Ascending aorta (tissue), 2 donors: ENCODE results near the gene TNFAIP3. TPM values are rescaled to one million over a fixed set of nuclear protein-coding genes. Genes with fewer than 3 reads are reported as not detected.
"Not testable (repeated sequence)": the region's sequence is repeated elsewhere in the genome, so short reads cannot be mapped to it uniquely, and the experiment has no call there.

Source experiments
- DNase-seq, 2 donors: peaks; one replicate each; pipeline ENCODE4 v3.0.0-alpha.2; 2019; ENCODE audit warnings: low spot score in 2 of 2
- H3K27ac ChIP-seq, 2 donors: fragments of 200-600 bp; sonication (generic); one replicate each; pipeline ENCODE4 v1.5.1; 2016 to 2017; ENCODE audit warnings: mild to moderate bottlenecking in 1 of 2
- H3K27me3 ChIP-seq: fragments of 200-600 bp; sonication (generic); one replicate; pipeline ENCODE4 v1.5.1; 2017
- H3K36me3 ChIP-seq, 2 donors: fragments of 200-600 bp; sonication (generic); one replicate each; pipeline ENCODE4 v1.5.1; 2016
- H3K4me1 ChIP-seq, 2 donors: fragments of 200-600 bp; sonication (generic); one replicate each; pipeline ENCODE4 v1.5.1; 2016 to 2017; ENCODE audit warnings: mild to moderate bottlenecking in 1 of 2
- H3K4me3 ChIP-seq, 2 donors: fragments of 200-600 bp; sonication (generic); one replicate each; pipeline ENCODE4 v1.5.1; 2016 to 2017; ENCODE audit warnings: mild to moderate bottlenecking in 1 of 2
- H3K9me3 ChIP-seq, 2 donors: fragments of 200-600 bp; sonication (generic); one replicate each; pipeline ENCODE4 v1.5.1; 2016
- CTCF ChIP-seq, 3 experiments: fragments of 200-600 bp in 2 of 3; fragments of 450-650 bp in 1 of 3; sonication (generic) in 2 of 3; IDR thresholded peaks; one replicate each; pipeline ENCODE4 v1.5.1; 2016 to 2019; ENCODE audit warnings: antibody characterized with exemption in 3 of 3, mild to moderate bottlenecking in 1 of 3, moderate library complexity in 1 of 3
- intact Hi-C: fragments of 100-400 bp; cut with DNase I; formaldehyde crosslinking; loops from one replicate; pipeline ENCODE4 v1.15.1; 2023
- total RNA-seq: library from RNA; depleted of rRNA; stranded (reverse); fragments of >200 nt; gene quantifications from one replicate; pipeline ENCODE4 v1.1.0, GENCODE V29; 2016

Gene TNFAIP3
- total RNA-seq, 1 donor from 2014 or later: 24.5 TPM

- H3K4me3 ChIP-seq: no peak overlapping the region
- peaks cover 0 to 3% of the 10 kb centered on the region in 2 donors for H3K9me3 ChIP-seq
- no peak for DNase-seq
- intact Hi-C loops: no loop called here
- H3K36me3 ChIP-seq: peaks cover 26 to 40% of the 10 kb centered on the region in 2 donors
- peaks cover 0 to 2% of the 10 kb centered on the region in 2 donors for H3K4me1 ChIP-seq
- no peak for TF ChIP-seq CTCF (IDR thresholded peaks at IDR 0.05)
- no peak overlapping the region for H3K27ac ChIP-seq
- H3K27me3 ChIP-seq: no peaks in the 10 kb centered on the region
These were observed 16.5 kb downstream of the TNFAIP3 start for GRCh38 chr6:137883400-137884148.

GRCh38 chr6:137884149-137884909, 17.3 kb downstream of the TNFAIP3 start:
- intact Hi-C loops: no loop called here
- peaks cover 0 to 2% of the 10 kb centered on the region in 2 donors for H3K4me1 ChIP-seq
- no peaks in the 10 kb centered on the region for H3K27me3 ChIP-seq
- H3K9me3 ChIP-seq: peaks cover 0 to 4% of the 10 kb centered on the region in 2 donors
- TF ChIP-seq CTCF (IDR thresholded peaks at IDR 0.05): no peak
- DNase-seq: no peak
- peaks cover 18 to 33% of the 10 kb centered on the region in 2 donors for H3K36me3 ChIP-seq
- no peak overlapping the region for H3K4me3 ChIP-seq
- H3K27ac ChIP-seq: no peak overlapping the region

GRCh38 chr6:137884910-137885229, 17.8 kb downstream of the TNFAIP3 start:
- H3K4me3 ChIP-seq, H3K4me1 ChIP-seq, intact Hi-C loops, DNase-seq, H3K9me3 ChIP-seq, H3K27ac ChIP-seq, H3K27me3 ChIP-seq: not testable (repeated sequence)
- H3K36me3 ChIP-seq: peaks cover 15 to 27% of the 10 kb centered on the region in 2 donors

- peaks cover 8 to 14% of the 10 kb centered on the region in 2 donors for H3K36me3 ChIP-seq
- DNase-seq, intact Hi-C loops, H3K4me3 ChIP-seq, H3K9me3 ChIP-seq, H3K27me3 ChIP-seq, H3K4me1 ChIP-seq, H3K27ac ChIP-seq: not testable (repeated sequence)
These were observed 19.2 kb downstream of the TNFAIP3 start for GRCh38 chr6:137886226-137886625.

GRCh38 chr6:137890983-137891537, 24.0 kb downstream of the TNFAIP3 start:
- intact Hi-C loops: no loop called here
- Histone ChIP-seq H3K4me1 (no peaks in the 10 kb centered on the region), H3K9me3 (peaks cover 0 to 4% of the 10 kb centered on the region in 2 donors), H3K4me3 (no peak overlapping the region), H3K27me3 (no peaks in the 10 kb centered on the region), H3K36me3 (no peaks in the 10 kb centered on the region), H3K27ac (no peak overlapping the region)
- no peak for DNase-seq
- no peak for TF ChIP-seq CTCF (IDR thresholded peaks at IDR 0.05)

- no peaks in the 10 kb centered on the region for H3K36me3 ChIP-seq
- no peaks in the 10 kb centered on the region for H3K27me3 ChIP-seq
- peaks cover 0 to 4% of the 10 kb centered on the region in 2 donors for H3K9me3 ChIP-seq
- no peak overlapping the region for H3K27ac ChIP-seq
- DNase-seq: no peak
- no peak for TF ChIP-seq CTCF (IDR thresholded peaks at IDR 0.05)
- intact Hi-C loops: no loop called here
- H3K4me3 ChIP-seq: no peak overlapping the region
- H3K4me1 ChIP-seq: no peaks in the 10 kb centered on the region
These were observed 25.2 kb downstream of the TNFAIP3 start for GRCh38 chr6:137892271-137892708.
